ENCODE data around the gene SHQ1.

Gene SHQ1

GRCh38 chr3:72816862-72817355, 31.3 kb downstream of the SHQ1 start:
- Histone ChIP-seq H3K4me3 (replicated peaks; ENCODE audit: low read depth, low read length) (no peak overlapping the region), H3K36me3 (ENCODE audit: control insufficient read depth, insufficient read depth, low read length) (no peaks in the 10 kb centered on the region), H3K27me3 (replicated peaks; ENCODE audit: control insufficient read depth, insufficient read depth, low read length) (no peaks in the 10 kb centered on the region)
- peak; percentile 18 for DNase-seq (ENCODE audit: extremely low read depth, insufficient read length)
- no peak for TF ChIP-seq CTCF (IDR thresholded peaks at IDR 0.05; ENCODE audit: insufficient read depth, low read length, poor library complexity, severe bottlenecking)

DNA sequence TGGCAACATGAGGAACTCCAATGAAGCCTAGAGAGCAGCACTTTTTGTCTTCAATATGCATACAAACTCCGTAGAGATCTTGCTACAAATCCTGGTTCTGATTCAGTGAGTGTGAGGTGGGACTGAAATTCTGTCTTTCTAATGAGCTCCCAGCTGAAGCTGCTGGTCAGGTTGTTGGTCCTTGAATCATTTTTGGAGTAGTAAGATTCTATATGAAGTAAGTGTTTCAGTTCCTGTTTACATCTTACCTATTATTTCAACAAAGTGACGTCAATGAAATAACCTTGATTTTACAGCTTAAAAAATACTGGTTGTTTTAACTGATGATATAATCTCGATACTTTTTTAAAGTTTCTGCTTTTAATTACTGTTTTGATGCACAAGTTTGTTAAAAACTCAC, 33.9 kb downstream of the SHQ1 start:
- peak; percentile 45 for DNase-seq (ENCODE audit: extremely low read depth, insufficient read length)
- Histone ChIP-seq H3K4me3 (replicated peaks; ENCODE audit: low read depth, low read length) (no peak overlapping the region), H3K36me3 (ENCODE audit: control insufficient read depth, insufficient read depth, low read length) (no peaks in the 10 kb centered on the region), H3K27me3 (replicated peaks; ENCODE audit: control insufficient read depth, insufficient read depth, low read length) (no peaks in the 10 kb centered on the region)
- TF ChIP-seq CTCF (IDR thresholded peaks at IDR 0.05; ENCODE audit: insufficient read depth, low read length, poor library complexity, severe bottlenecking) = no peak

DNA sequence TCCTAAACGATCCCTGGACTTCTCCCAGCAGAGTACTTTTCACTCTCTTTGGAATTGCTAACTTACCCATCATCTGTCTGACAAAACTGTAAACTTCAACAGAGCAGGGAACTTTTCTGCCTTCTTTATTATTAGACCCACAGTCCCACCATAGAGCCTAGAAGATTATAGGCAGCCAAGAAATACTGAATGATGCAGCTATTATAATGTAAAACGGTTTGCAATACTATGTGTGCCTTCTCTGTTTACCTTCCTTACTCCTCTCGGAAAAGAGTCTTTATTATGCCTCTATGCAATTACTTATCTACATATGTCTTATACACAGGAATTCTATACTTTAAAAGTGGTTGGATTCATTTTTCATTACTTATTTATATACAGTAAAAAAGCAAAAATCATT, 36.0 kb downstream of the SHQ1 start:
- Histone ChIP-seq H3K27me3 (replicated peaks; ENCODE audit: control insufficient read depth, insufficient read depth, low read length) (no peaks in the 10 kb centered on the region), H3K4me3 (replicated peaks; ENCODE audit: low read depth, low read length) (no peak overlapping the region), H3K36me3 (ENCODE audit: control insufficient read depth, insufficient read depth, low read length) (no peaks in the 10 kb centered on the region)
- DNase-seq (ENCODE audit: extremely low read depth, insufficient read length) = no peak
- TF ChIP-seq CTCF (IDR thresholded peaks at IDR 0.05; ENCODE audit: insufficient read depth, low read length, poor library complexity, severe bottlenecking) = no peak

GRCh38 chr3:72811571-72811970, 36.7 kb downstream of the SHQ1 start:
- no peak for TF ChIP-seq CTCF (IDR thresholded peaks at IDR 0.05; ENCODE audit: insufficient read depth, low read length, poor library complexity, severe bottlenecking)
- Histone ChIP-seq H3K4me3 (replicated peaks; ENCODE audit: low read depth, low read length) (no peak overlapping the region), H3K27me3 (replicated peaks; ENCODE audit: control insufficient read depth, insufficient read depth, low read length) (no peaks in the 10 kb centered on the region), H3K36me3 (ENCODE audit: control insufficient read depth, insufficient read depth, low read length) (no peaks in the 10 kb centered on the region)
- no peak for DNase-seq (ENCODE audit: extremely low read depth, insufficient read length)

GRCh38 chr3:72810659-72811434, 37.4 kb downstream of the SHQ1 start:
- DNase-seq (ENCODE audit: extremely low read depth, insufficient read length) = no peak

More at GRCh38 chr3:72810659-72811434, 37.4 kb downstream of the SHQ1 start:
- Histone ChIP-seq H3K36me3 (ENCODE audit: control insufficient read depth, insufficient read depth, low read length) (no peaks in the 10 kb centered on the region), H3K4me3 (replicated peaks; ENCODE audit: low read depth, low read length) (no peak overlapping the region), H3K27me3 (replicated peaks; ENCODE audit: control insufficient read depth, insufficient read depth, low read length) (no peaks in the 10 kb centered on the region)
- no peak for TF ChIP-seq CTCF (IDR thresholded peaks at IDR 0.05; ENCODE audit: insufficient read depth, low read length, poor library complexity, severe bottlenecking)
